DND-41 (cell line): Measurements from ENCODE around the gene PPFIA2.

Source experiments
- ATAC-seq: fragments of 200-7000 bp; cut with Tn5 transposase; 3 replicates; pipeline ENCODE4 v1.9.1; 2021; ENCODE audit warnings: low read depth; ENCODE audit not compliant: insufficient read depth
- DNase-seq: peaks from one replicate; pipeline ENCODE4 v3.0.0-alpha.2; 2020
- H2AFZ ChIP-seq: 2 replicates; pipeline ENCODE4 v1.6.0; 2012; ENCODE audit warnings: low read depth, low read length
- H3K27ac ChIP-seq: 2 replicates; pipeline ENCODE4 v1.5.1; 2012; ENCODE audit warnings: low read length, inconsistent platforms
- H3K27me3 ChIP-seq: fragments of 200-600 bp; sonication (generic); 2 replicates; pipeline ENCODE4 v1.6.0; 2012; ENCODE audit warnings: low read length, mild to moderate bottlenecking, inconsistent platforms; ENCODE audit not compliant: insufficient read depth, poor library complexity
- H3K36me3 ChIP-seq: 2 replicates; pipeline ENCODE4 v1.5.1; 2012; ENCODE audit warnings: low read length, inconsistent platforms; ENCODE audit not compliant: insufficient read depth
- H3K4me1 ChIP-seq: 2 replicates; pipeline ENCODE4 v1.5.1; 2012; ENCODE audit warnings: mild to moderate bottlenecking, low read length; ENCODE audit not compliant: insufficient read depth
- H3K4me2 ChIP-seq: 2 replicates; pipeline ENCODE4 v1.6.0; 2012; ENCODE audit warnings: mild to moderate bottlenecking, moderate library complexity, low read length, inconsistent platforms; ENCODE audit not compliant: insufficient read depth
- H3K4me3 ChIP-seq, 2 experiments: fragments of 200-600 bp in 1 of 2; shearing (Covaris generic) in 1 of 2; 2 replicates each; pipeline ENCODE4 v1.5.1; 2012 to 2016; ENCODE audit warnings: inconsistent platforms in 2 of 2, low read length in 2 of 2, mild to moderate bottlenecking in 2 of 2, low read depth in 1 of 2, moderate library complexity in 1 of 2
- H3K79me2 ChIP-seq: 2 replicates; pipeline ENCODE4 v1.6.0; 2012; ENCODE audit warnings: low read length, inconsistent platforms; ENCODE audit not compliant: insufficient read depth
- H3K9ac ChIP-seq: 2 replicates; pipeline ENCODE4 v1.6.0; 2012; ENCODE audit warnings: low read depth, mild to moderate bottlenecking, inconsistent platforms, low read length, moderate library complexity
- H3K9me3 ChIP-seq: 2 replicates; pipeline ENCODE4 v1.5.1; 2012; ENCODE audit warnings: low read length, moderate library complexity, mild to moderate bottlenecking, inconsistent platforms; ENCODE audit not compliant: insufficient read depth, severe bottlenecking
- H4K20me1 ChIP-seq: 2 replicates; pipeline ENCODE4 v1.6.0; 2012; ENCODE audit warnings: low read length; ENCODE audit not compliant: insufficient read depth
- CTCF ChIP-seq: IDR thresholded peaks from 2 replicates; pipeline ENCODE4 v1.5.1; 2012; ENCODE audit warnings: borderline replicate concordance, low read length, moderate library complexity, mild to moderate bottlenecking; ENCODE audit not compliant: poor library complexity, severe bottlenecking; ENCODE audit errors: extremely low read depth
- EZH2 ChIP-seq: IDR thresholded peaks from 3 replicates; pipeline ENCODE4 v1.6.1; 2012; ENCODE audit warnings: borderline replicate concordance, low read depth, mild to moderate bottlenecking, moderate library complexity, low read length, inconsistent platforms; ENCODE audit not compliant: severe bottlenecking

The PPFIA2 gene

GRCh38 chr12:81518638-81519037 is 240.5 kb downstream of the PPFIA2 start:
- Histone ChIP-seq H3K9me3 (no peaks in the 10 kb centered on the region), H3K36me3 (no peaks in the 10 kb centered on the region), H2AFZ (no peak overlapping the region), H3K27me3 (no peaks in the 10 kb centered on the region), H3K9ac (no peak overlapping the region), H3K27ac (no peak overlapping the region), H3K79me2 (no peaks in the 10 kb centered on the region), H4K20me1 (no peaks in the 10 kb centered on the region), H3K4me3 (no peak overlapping the region), H3K4me2 (no peak overlapping the region), H3K4me1 (peaks cover 6% of the 10 kb centered on the region)
- ATAC-seq (no peak), DNase-seq (no peak)
- TF ChIP-seq CTCF, result no peak

- Histone ChIP-seq H3K4me1 (peaks cover 6% of the 10 kb centered on the region), H3K36me3 (no peaks in the 10 kb centered on the region), H3K4me2 (no peak overlapping the region), H3K27me3 (no peaks in the 10 kb centered on the region), H2AFZ (no peak overlapping the region), H3K4me3 (no peak overlapping the region), H3K79me2 (no peaks in the 10 kb centered on the region), H3K27ac (no peak overlapping the region), H3K9me3 (no peaks in the 10 kb centered on the region), H4K20me1 (no peaks in the 10 kb centered on the region), H3K9ac (no peak overlapping the region)
- TF ChIP-seq EZH2 (no peak), CTCF (no peak)
- no peak for DNase-seq
- ATAC-seq, result no peak
Measured at GRCh38 chr12:81517296-81517695, 241.9 kb downstream of the PPFIA2 start.

GRCh38 chr12:81502912-81503695 is 256.0 kb downstream of the PPFIA2 start:
- TF ChIP-seq CTCF, result no peak
- Histone ChIP-seq H3K4me2 (no peak overlapping the region), H3K27ac (no peak overlapping the region), H4K20me1 (no peaks in the 10 kb centered on the region), H3K79me2 (no peaks in the 10 kb centered on the region), H3K9me3 (no peaks in the 10 kb centered on the region), H3K4me3 (no peak overlapping the region), H3K9ac (no peak overlapping the region), H3K27me3 (no peaks in the 10 kb centered on the region), H3K36me3 (no peaks in the 10 kb centered on the region), H2AFZ (no peak overlapping the region), H3K4me1 (no peaks in the 10 kb centered on the region)
- ATAC-seq, result no peak
- DNase-seq, result no peak

GRCh38 chr12:81500788-81501187 is 258.4 kb downstream of the PPFIA2 start:
- H3K4me3 ChIP-seq, result no peak overlapping the region
- H3K27ac ChIP-seq, result no peak overlapping the region
- H3K4me1 ChIP-seq, result no peaks in the 10 kb centered on the region
- H4K20me1 ChIP-seq, result no peaks in the 10 kb centered on the region
- no peak overlapping the region for H3K9ac ChIP-seq
- H2AFZ ChIP-seq, result no peak overlapping the region
- ATAC-seq, result no peak
- no peaks in the 10 kb centered on the region for H3K9me3 ChIP-seq
- no peaks in the 10 kb centered on the region for H3K27me3 ChIP-seq
- DNase-seq, result no peak
- no peak for TF ChIP-seq CTCF
- no peak for TF ChIP-seq EZH2
- no peaks in the 10 kb centered on the region for H3K79me2 ChIP-seq
- H3K4me2 ChIP-seq, result no peak overlapping the region
- H3K36me3 ChIP-seq, result no peaks in the 10 kb centered on the region
